ENCODE data around the gene HLA-DMA.

Gene HLA-DMA

GRCh38 chr6:32954986-32955802 is 2.3 kb upstream of the HLA-DMA start:
- DNase-seq (ENCODE audit: low spot score), result peak; percentile 59

- no peak for DNase-seq (ENCODE audit: low spot score)
These were observed 1.4 kb upstream of the HLA-DMA start for GRCh38 chr6:32954267-32954666.

- no peak for DNase-seq (ENCODE audit: low spot score)
These were observed 878 bp upstream of the HLA-DMA start for GRCh38 chr6:32953775-32954174.

GRCh38 chr6:32950449-32950848 is 2.4 kb downstream of the HLA-DMA start:
- DNase-seq (ENCODE audit: low spot score), result no peak

GRCh38 chr6:32950010-32950409 is 2.9 kb downstream of the HLA-DMA start:
- DNase-seq (ENCODE audit: low spot score), result no peak

DNA sequence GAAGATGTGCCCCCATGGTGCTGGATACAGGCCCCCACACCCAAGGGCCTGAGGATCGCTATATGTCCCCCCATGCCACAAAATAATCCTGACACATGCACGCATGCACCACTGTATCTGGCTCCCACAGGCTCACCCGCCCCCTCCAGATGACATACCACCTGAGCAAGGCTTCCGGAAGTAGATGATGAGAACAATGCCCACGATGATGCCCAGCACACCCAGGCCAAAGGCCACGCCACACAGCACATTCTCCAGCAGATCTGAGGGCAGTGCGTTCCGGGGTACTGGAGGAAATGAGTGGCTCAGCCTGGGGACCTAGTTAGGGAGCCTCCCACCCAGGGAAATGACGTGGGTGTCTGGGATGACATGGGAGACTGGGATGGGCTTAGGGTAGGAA is 3.8 kb downstream of the HLA-DMA start:
- no peak for DNase-seq (ENCODE audit: low spot score)

- DNase-seq (ENCODE audit: low spot score), result peak; percentile 66
These were observed 5.1 kb downstream of the HLA-DMA start for GRCh38 chr6:32947552-32948465.

DNA sequence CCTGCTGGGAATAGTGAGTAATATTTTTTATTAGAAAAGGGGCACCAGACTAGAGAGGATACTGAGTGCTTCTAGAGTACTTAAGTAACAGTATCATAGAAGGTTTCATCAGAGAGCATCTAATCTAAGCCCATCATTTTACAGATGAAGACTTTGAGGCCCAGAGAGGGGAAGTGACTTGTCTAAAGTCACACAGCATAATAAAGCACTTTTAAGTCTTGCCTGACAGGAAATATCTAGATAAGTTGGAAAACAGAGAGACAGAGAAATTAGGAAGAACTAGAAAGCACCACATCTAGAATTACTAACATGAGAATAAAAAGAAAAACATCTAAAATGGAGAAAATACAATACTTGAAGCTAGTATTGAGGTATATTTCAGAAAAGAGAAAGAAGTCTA is 6.0 kb downstream of the HLA-DMA start:
- DNase-seq (ENCODE audit: low spot score), result peak; percentile 1

- DNase-seq (ENCODE audit: low spot score), result peak; percentile 8
These were observed 6.9 kb downstream of the HLA-DMA start for GRCh38 chr6:32945953-32946352.

- DNase-seq (ENCODE audit: low spot score), result peak; percentile 75
These were observed 7.7 kb downstream of the HLA-DMA start for GRCh38 chr6:32945108-32945760.

DNA sequence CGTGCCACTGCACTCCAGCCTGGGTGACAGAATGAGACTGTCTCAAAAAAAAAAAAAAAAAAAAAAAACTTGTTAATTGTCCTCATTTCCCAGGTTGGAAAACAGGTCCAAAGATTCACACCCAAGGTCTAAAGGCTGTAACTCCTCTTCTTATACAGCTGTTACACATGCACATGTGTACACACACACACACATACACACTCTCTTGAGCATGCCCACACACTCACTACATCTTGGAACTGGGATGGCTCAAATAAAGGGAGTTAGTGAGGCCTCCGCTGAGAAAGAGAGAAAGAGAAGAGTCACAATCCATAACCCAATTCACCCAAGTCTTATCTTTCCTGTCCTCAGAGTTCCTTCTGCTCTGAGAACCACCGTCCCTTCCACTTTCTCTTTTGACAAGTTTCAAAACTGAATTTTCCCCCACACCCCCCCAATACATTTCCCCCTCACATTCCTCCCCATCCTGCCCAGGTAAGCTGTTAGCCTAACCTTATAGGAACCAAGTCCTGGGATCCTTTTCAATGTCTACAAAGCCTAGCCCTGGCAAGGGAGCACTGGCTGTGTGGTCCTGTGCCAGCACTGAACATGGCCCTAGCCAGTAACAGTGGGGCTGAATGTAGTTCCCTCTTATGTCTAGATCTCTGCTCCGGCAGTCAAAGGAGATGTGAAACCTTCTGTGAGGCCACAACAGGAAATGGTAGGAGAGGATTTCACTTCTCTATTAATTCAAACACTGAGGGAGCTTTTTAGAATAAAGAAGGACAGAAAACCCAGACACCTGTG is 8.8 kb downstream of the HLA-DMA start:
- DNase-seq (ENCODE audit: low spot score), result peak; percentile 95

DNA sequence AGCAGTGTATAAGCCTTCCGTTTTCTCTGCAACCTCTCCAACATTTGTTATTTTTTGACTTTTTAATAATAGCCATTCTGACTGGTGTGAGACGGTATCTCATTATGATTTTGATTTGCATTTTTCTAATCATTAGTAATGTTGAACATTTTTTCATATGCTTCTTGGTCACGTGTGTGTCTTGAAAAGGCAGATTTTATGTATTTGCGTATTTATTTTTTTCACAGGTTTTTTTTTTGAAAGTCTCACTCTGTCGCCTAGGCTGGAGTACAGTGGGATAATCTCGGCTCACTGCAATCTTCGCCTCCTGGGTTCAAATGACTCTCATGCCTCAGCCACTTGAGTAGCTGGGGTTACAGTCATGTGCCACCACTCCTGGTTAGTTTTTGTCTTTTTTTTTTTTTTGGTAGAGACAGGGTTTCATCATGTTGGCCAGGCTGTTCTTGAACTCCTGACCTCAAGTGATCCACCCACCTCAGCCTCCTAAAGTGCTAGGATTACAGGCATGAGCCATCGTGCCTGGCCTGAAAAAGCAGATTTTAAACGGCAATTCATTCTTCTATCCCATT is 10.3 kb downstream of the HLA-DMA start:
- DNase-seq (ENCODE audit: low spot score), result peak; percentile 18

- peak; percentile 79 for DNase-seq (ENCODE audit: low spot score)
These were observed 11.6 kb downstream of the HLA-DMA start for GRCh38 chr6:32941214-32941768.

GRCh38 chr6:32940656-32941213 is 12.2 kb downstream of the HLA-DMA start, which contains the start of gene HLA-DMB:
HLA-DMB (minus strand) TSS chr6:32941028; CDS start chr6:32940807, 221 bp downstream.
- peak; percentile 94 for DNase-seq (ENCODE audit: low spot score)

GRCh38 chr6:32938494-32938893 is 14.4 kb downstream of the HLA-DMA start:
- no peak for DNase-seq (ENCODE audit: low spot score)

- no peak for DNase-seq (ENCODE audit: low spot score)
These were observed 15.7 kb downstream of the HLA-DMA start for GRCh38 chr6:32937230-32937633.

DNA sequence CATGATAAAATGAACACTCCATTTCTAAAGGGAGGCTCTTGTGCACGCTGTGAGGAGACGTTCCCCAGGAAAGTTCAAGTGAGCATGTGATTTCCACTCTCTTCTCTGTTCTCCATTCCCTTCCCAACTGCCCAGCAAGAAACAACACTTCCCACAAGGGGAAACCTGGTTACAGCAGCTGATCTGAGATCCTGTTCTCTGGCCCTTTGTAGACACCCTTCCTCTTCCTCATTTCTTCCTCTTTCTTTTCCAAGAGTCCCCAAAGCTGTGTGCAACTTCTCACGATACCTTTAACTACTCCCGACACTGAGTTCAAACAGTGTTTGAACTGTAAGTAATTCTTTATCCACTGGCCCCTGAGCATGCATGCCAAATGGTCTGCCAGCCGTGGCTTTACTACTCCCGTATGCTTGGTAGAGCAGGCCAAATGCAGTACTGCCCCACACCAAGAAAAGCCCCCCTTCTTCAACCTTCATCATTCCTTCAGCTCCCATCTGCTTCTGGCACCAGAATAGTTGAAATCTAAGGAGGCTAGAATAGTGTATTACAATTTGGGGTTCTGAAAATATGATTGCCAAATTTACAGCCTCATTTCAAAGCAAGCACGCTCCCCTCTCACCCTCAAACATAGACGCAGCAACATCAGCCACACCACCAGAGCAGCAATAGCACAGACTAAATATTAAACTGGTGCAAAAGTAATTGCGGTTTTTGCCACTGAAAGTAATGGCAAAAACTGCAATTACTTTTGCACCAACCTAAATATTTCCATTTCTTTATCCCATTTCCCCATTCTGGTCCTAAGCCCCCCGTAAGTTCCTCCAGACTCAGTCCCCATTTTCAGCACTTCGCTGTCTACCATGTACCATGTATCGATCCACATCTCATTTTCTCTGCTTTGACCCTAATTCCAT is 16.4 kb downstream of the HLA-DMA start:
- DNase-seq (ENCODE audit: low spot score), result no peak

DNA sequence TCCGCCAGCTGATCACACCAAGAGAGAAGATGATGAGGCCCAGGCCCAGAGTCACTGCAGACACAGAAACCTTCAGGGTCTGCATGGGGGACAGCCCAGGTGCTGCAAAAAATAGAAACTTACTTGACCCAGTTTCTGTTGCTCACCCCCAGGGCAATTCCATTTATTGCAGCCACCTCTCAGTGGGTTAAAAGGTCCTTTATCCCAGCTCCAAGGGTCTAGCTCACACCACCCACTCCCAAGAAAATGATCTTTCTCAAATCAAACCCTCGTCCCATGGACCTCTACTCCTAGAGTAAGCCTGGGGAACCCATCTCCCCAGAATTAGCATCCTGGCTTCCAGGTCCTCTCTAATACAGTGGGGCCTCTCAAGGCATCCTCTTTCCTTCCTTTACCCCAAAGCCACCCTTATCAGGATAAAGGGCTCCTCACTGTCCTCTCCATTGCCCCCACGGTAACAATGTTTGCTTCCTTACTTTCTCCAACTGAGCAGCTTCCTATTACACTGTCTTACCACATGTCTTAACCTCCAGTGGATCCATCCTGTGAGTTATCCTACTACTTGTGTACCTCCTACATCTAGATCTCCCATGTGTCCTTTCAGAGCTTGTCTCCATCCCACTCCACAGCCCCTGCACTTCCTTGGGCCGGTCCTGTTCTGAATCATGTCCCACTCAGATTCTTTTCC is 17.2 kb downstream of the HLA-DMA start:
- no peak for DNase-seq (ENCODE audit: low spot score)

GRCh38 chr6:32933661-32934085 is 19.2 kb downstream of the HLA-DMA start:
- DNase-seq (ENCODE audit: low spot score), result peak; percentile 73

Measured in NAMALWA (cell line).